Mesenchymal stem cell (in vitro differentiated cells and primary cell): ENCODE data around the gene MAP4K4.

ENCODE experiments used
- DNase-seq: peaks from one replicate; pipeline ENCODE4 v3.0.0-alpha.2; 2013
- H2AFZ ChIP-seq: one replicate; pipeline ENCODE4 v1.6.1; 2013; ENCODE audit warnings: low read depth, mild to moderate bottlenecking, control low read depth, inconsistent platforms, low read length, moderate library complexity
- H2AK5ac ChIP-seq: 2 replicates; pipeline ENCODE4 v1.6.1; 2013; ENCODE audit warnings: low read length, moderate library complexity, mild to moderate bottlenecking, inconsistent platforms; ENCODE audit not compliant: severe bottlenecking
- H2BK120ac ChIP-seq: one replicate; pipeline ENCODE4 v1.6.1; 2013; ENCODE audit warnings: low read depth, mild to moderate bottlenecking, inconsistent platforms, low read length, moderate library complexity
- H2BK12ac ChIP-seq, 2 experiments: one replicate each; pipeline ENCODE4 v1.6.1; 2013; ENCODE audit warnings: inconsistent platforms in 2 of 2, low read length in 2 of 2, mild to moderate bottlenecking in 2 of 2, moderate library complexity in 2 of 2, control low read depth in 1 of 2
- H2BK15ac ChIP-seq: one replicate; pipeline ENCODE4 v1.6.1; 2013; ENCODE audit warnings: mild to moderate bottlenecking, low read depth, inconsistent platforms; ENCODE audit not compliant: poor library complexity, severe bottlenecking
- H2BK5ac ChIP-seq: 2 replicates; pipeline ENCODE4 v1.6.1; 2013; ENCODE audit warnings: low read depth, mild to moderate bottlenecking, low read length, control low read depth, inconsistent platforms; ENCODE audit not compliant: poor library complexity, severe bottlenecking
- H3K14ac ChIP-seq, 2 experiments: one replicate each; pipeline ENCODE4 v1.6.1; 2013; ENCODE audit warnings: inconsistent platforms in 2 of 2, low read length in 2 of 2, control low read depth in 1 of 2, mild to moderate bottlenecking in 1 of 2, moderate library complexity in 1 of 2
- H3K18ac ChIP-seq, 2 experiments: one replicate each; pipeline ENCODE4 v1.6.1; 2013; ENCODE audit warnings: inconsistent platforms in 2 of 2, low read length in 2 of 2, control low read depth in 1 of 2, low read depth in 1 of 2, mild to moderate bottlenecking in 1 of 2
- H3K23ac ChIP-seq, 2 experiments: one replicate each; pipeline ENCODE4 v1.6.1; 2013; ENCODE audit warnings: inconsistent platforms in 2 of 2, low read length in 2 of 2, mild to moderate bottlenecking in 2 of 2, moderate library complexity in 2 of 2, control low read depth in 1 of 2
- H3K27ac ChIP-seq: 2 replicates; pipeline ENCODE4 v1.5.1; 2013; ENCODE audit warnings: mild to moderate bottlenecking, moderate library complexity, low read length, control low read depth, inconsistent platforms; ENCODE audit not compliant: poor library complexity, severe bottlenecking
- H3K27me3 ChIP-seq, 2 experiments: 2 replicates each; pipeline versions ENCODE4 v1.6.1 to v1.7.0; 2013; ENCODE audit warnings: low read length in 2 of 2, mild to moderate bottlenecking in 2 of 2, moderate library complexity in 2 of 2, control low read depth in 1 of 2, inconsistent platforms in 1 of 2; ENCODE audit not compliant: control insufficient read depth in 1 of 2, insufficient read depth in 1 of 2
- H3K36me3 ChIP-seq, 2 experiments: 2 replicates each; pipeline versions ENCODE4 v1.6.1 to v1.7.0; 2013; ENCODE audit warnings: low read length in 2 of 2, control low read depth in 1 of 2, inconsistent platforms in 1 of 2, low read depth in 1 of 2, mild to moderate bottlenecking in 1 of 2; ENCODE audit not compliant: insufficient read depth in 2 of 2, control insufficient read depth in 1 of 2
- H3K4ac ChIP-seq, 2 experiments: one replicate each; pipeline ENCODE4 v1.6.1; 2013; ENCODE audit warnings: inconsistent platforms in 2 of 2, low read length in 2 of 2, mild to moderate bottlenecking in 2 of 2, moderate library complexity in 2 of 2, control low read depth in 1 of 2, low read depth in 1 of 2
- H3K4me1 ChIP-seq: 2 replicates; pipeline ENCODE4 v1.6.1; 2013; ENCODE audit warnings: low read depth, low read length, control low read depth; ENCODE audit not compliant: control insufficient read depth, insufficient read depth
- H3K4me2 ChIP-seq: 2 replicates; pipeline ENCODE4 v1.6.1; 2013; ENCODE audit warnings: low read length, mild to moderate bottlenecking, inconsistent platforms; ENCODE audit not compliant: poor library complexity, severe bottlenecking
- H3K4me3 ChIP-seq, 2 experiments: 2 replicates each; pipeline versions ENCODE4 v1.5.1 to v1.7.0; 2013; ENCODE audit warnings: low read length in 2 of 2, mild to moderate bottlenecking in 2 of 2, control low read depth in 1 of 2, low read depth in 1 of 2; ENCODE audit not compliant: insufficient read depth in 1 of 2
- H3K79me1 ChIP-seq: replicated peaks from 2 replicates; pipeline ENCODE4 v1.6.1; 2013; ENCODE audit warnings: mild to moderate bottlenecking, control low read depth, low read length, inconsistent platforms; ENCODE audit not compliant: poor library complexity, severe bottlenecking
- H3K9ac ChIP-seq: 2 replicates; pipeline ENCODE4 v1.7.0; 2013; ENCODE audit warnings: mild to moderate bottlenecking, low read length, moderate library complexity
- H3K9me3 ChIP-seq: 2 replicates; pipeline ENCODE4 v1.7.0; 2013; ENCODE audit warnings: mild to moderate bottlenecking, low read length; ENCODE audit not compliant: control insufficient read depth
- H4K8ac ChIP-seq: one replicate; pipeline ENCODE4 v1.6.1; 2013; ENCODE audit warnings: inconsistent platforms, mild to moderate bottlenecking, low read length, moderate library complexity
- H4K91ac ChIP-seq: one replicate; pipeline ENCODE4 v1.6.1; 2013; ENCODE audit warnings: mild to moderate bottlenecking, low read length, inconsistent platforms
- WGBS: methylation state at CpG from one replicate; pipeline ENCODE4 v1.1.7; 2013; ENCODE audit warnings: mixed read lengths; 5-methylcytosine and 5-hydroxymethylcytosine counted together

The MAP4K4 gene

GRCh38 chr2:101805152-101806088, 107.9 kb downstream of the MAP4K4 start:
- Histone ChIP-seq H3K9me3 (no peaks in the 10 kb centered on the region), H3K27me3 (no peaks in the 10 kb centered on the region), H3K4me3 (no peak overlapping the region), H2BK5ac (no peak overlapping the region), H3K9ac (peak overlapping the region; percentile 43), H3K14ac (no peak overlapping the region), H3K23ac (no peak overlapping the region), H3K4ac (peak overlapping the region in 1 of 2 experiments; percentile 17), H4K91ac (peak overlapping the region; percentile 39), H3K4me1 (peaks cover 23% of the 10 kb centered on the region), H2BK15ac (no peak overlapping the region), H2BK12ac (peak overlapping the region; percentile 54 to 60), H3K27ac (peak overlapping the region; percentile 93), H2BK120ac (no peak overlapping the region), H3K18ac (peak overlapping the region in 1 of 2 experiments; percentile 45), H3K79me1 (peaks cover 8% of the 10 kb centered on the region), H4K8ac (peak overlapping the region; percentile 75), H3K36me3 (peaks cover 0 to 58% of the 10 kb centered on the region in 2 experiments), H2AFZ (no peak overlapping the region), H3K4me2 (peak overlapping the region; percentile 37), H2AK5ac (peak overlapping the region; percentile 79)
- 36% methylated on average over 5 of the region's 9 CpGs for WGBS
- DNase-seq: peak; percentile 85

DNA sequence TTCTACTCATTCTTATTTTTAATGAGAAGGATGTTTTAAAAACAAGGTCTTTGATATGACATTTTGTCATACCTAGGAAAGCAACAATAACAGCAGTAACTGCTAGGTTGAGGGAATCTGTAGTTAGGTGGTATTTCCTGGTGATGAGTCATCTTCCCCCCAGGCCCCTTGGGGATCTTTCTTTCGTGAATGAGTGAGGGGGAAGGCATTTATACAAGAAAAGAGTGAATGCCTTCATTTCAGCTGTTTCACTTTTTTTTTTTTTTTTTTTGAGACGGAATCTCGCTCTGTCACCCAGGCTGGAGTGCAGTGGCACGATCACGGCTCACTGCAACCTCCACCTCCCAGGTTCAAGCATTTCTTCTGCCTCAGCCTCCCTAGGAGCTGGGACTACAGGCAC, 108.6 kb downstream of the MAP4K4 start:
- peak overlapping the region in 1 of 2 experiments; percentile 64 for H3K18ac ChIP-seq
- H2AK5ac ChIP-seq: no peak overlapping the region
- H3K4ac ChIP-seq: no peak overlapping the region
- no peak overlapping the region for H4K91ac ChIP-seq
- H3K9me3 ChIP-seq: no peaks in the 10 kb centered on the region
- peak overlapping the region; percentile 43 for H3K9ac ChIP-seq
- H3K36me3 ChIP-seq: peaks cover 0 to 52% of the 10 kb centered on the region in 2 experiments
- H2AFZ ChIP-seq: no peak overlapping the region
- H3K79me1 ChIP-seq: peaks cover 6% of the 10 kb centered on the region
- no peak overlapping the region for H4K8ac ChIP-seq
- 0% methylated on average over 2 of the region's 5 CpGs for WGBS
- peak overlapping the region; percentile 42 for H3K4me2 ChIP-seq
- no peak overlapping the region for H2BK5ac ChIP-seq
- H3K23ac ChIP-seq: no peak overlapping the region
- H3K27ac ChIP-seq: peak overlapping the region; percentile 93
- peak; percentile 88 for DNase-seq
- H2BK120ac ChIP-seq: no peak overlapping the region
- H2BK15ac ChIP-seq: no peak overlapping the region
- H3K4me1 ChIP-seq: peaks cover 23% of the 10 kb centered on the region
- H2BK12ac ChIP-seq: peak overlapping the region in 1 of 2 experiments; percentile 54
- H3K4me3 ChIP-seq: peak overlapping the region in 1 of 2 experiments; percentile 15
- H3K14ac ChIP-seq: no peak overlapping the region
- H3K27me3 ChIP-seq: no peaks in the 10 kb centered on the region

GRCh38 chr2:101806701-101807100, 109.2 kb downstream of the MAP4K4 start:
- Histone ChIP-seq H3K4me2 (no peak overlapping the region), H2BK120ac (no peak overlapping the region), H2BK15ac (no peak overlapping the region), H2AK5ac (peak overlapping the region; percentile 79), H3K4me1 (peaks cover 26% of the 10 kb centered on the region), H2BK5ac (peak overlapping the region; percentile 70), H3K4me3 (peak overlapping the region in 1 of 2 experiments; percentile 15), H3K9ac (peak overlapping the region; percentile 43), H3K23ac (no peak overlapping the region), H3K36me3 (peaks cover 0 to 46% of the 10 kb centered on the region in 2 experiments), H3K27ac (peak overlapping the region; percentile 93), H3K14ac (no peak overlapping the region), H3K79me1 (peaks cover 5% of the 10 kb centered on the region), H3K9me3 (no peaks in the 10 kb centered on the region), H4K8ac (no peak overlapping the region), H4K91ac (no peak overlapping the region), H3K27me3 (no peaks in the 10 kb centered on the region), H2AFZ (no peak overlapping the region), H3K18ac (peak overlapping the region in 1 of 2 experiments; percentile 79), H3K4ac (no peak overlapping the region), H2BK12ac (no peak overlapping the region)
- DNase-seq: peak; percentile 65
- WGBS: 0% methylated on average over 2 of the region's 4 CpGs

GRCh38 chr2:101807242-101807641, 109.7 kb downstream of the MAP4K4 start:
- no peak overlapping the region for H2BK15ac ChIP-seq
- DNase-seq: no peak
- WGBS: 96% methylated on average over 2 of the region's 2 CpGs

More at GRCh38 chr2:101807242-101807641, 109.7 kb downstream of the MAP4K4 start:
- Histone ChIP-seq H3K9me3 (no peaks in the 10 kb centered on the region), H2BK5ac (no peak overlapping the region), H3K14ac (no peak overlapping the region), H3K79me1 (peaks cover 4% of the 10 kb centered on the region), H2BK12ac (peak overlapping the region in 1 of 2 experiments; percentile 66), H2BK120ac (no peak overlapping the region), H3K4ac (no peak overlapping the region), H2AFZ (no peak overlapping the region), H3K27me3 (no peaks in the 10 kb centered on the region), H3K9ac (peak overlapping the region; percentile 43), H3K18ac (peak overlapping the region in 1 of 2 experiments; percentile 54), H2AK5ac (no peak overlapping the region), H3K4me2 (no peak overlapping the region), H3K36me3 (peaks cover 0 to 41% of the 10 kb centered on the region in 2 experiments), H3K23ac (no peak overlapping the region), H3K4me1 (peaks cover 26% of the 10 kb centered on the region), H4K91ac (peak overlapping the region; percentile 68), H3K4me3 (peak overlapping the region in 1 of 2 experiments; percentile 15), H3K27ac (peak overlapping the region; percentile 93), H4K8ac (peak overlapping the region; percentile 13)
